WTC11 (cell line): ENCODE results near the gene SPINK7. TPM values are rescaled to one million over a fixed set of nuclear protein-coding genes. Genes with fewer than 3 reads are reported as not detected.

ENCODE experiments used
- ATAC-seq: fragments of 200-7000 bp; cut with Tn5 transposase; 2 replicates; pipeline ENCODE4 v1.10.0; 2021; ENCODE audit warnings: mild to moderate bottlenecking, moderate library complexity
- CTCF ChIA-PET: fragments of 300-600 bp; sonication (Branson Sonifier 250); formaldehyde crosslinking; loops from one replicate; lab custom pipeline; 2021; ENCODE audit warnings: antibody characterized with exemption; lab: Charles Lee
- POLR2A ChIA-PET: fragments of 350-600 bp; sonication (Branson Sonifier 250); formaldehyde crosslinking; loops from one replicate; lab custom pipeline; 2021; ENCODE audit warnings: antibody characterized with exemption; lab: Charles Lee
- DNase-seq: peaks from one replicate; pipeline ENCODE4 v3.0.0; 2021; ENCODE audit warnings: low spot score
- H3K27ac Mint-ChIP-seq: 2 replicates; pipeline ENCODE4 v1.8.0; 2021; ENCODE audit warnings: mixed read lengths
- H3K27me3 Mint-ChIP-seq: 2 replicates; pipeline ENCODE4 v1.8.0; 2021; ENCODE audit warnings: low read depth, mild to moderate bottlenecking, moderate library complexity, mixed read lengths
- H3K36me3 Mint-ChIP-seq: 2 replicates; pipeline ENCODE4 v1.8.0; 2021; ENCODE audit warnings: mixed read lengths
- H3K4me1 Mint-ChIP-seq: 2 replicates; pipeline ENCODE4 v1.8.0; 2022; ENCODE audit warnings: mixed read lengths
- H3K4me3 Mint-ChIP-seq: 2 replicates; pipeline ENCODE4 v1.8.0; 2021; ENCODE audit warnings: mild to moderate bottlenecking, moderate library complexity, mixed read lengths
- H3K9me3 Mint-ChIP-seq: 2 replicates; pipeline ENCODE4 v1.8.0; 2021; ENCODE audit warnings: mixed read lengths
- CTCF ChIP-seq: fragments of 200-600 bp; IDR thresholded peaks from 2 replicates; pipeline ENCODE4 v1.8.0; 2022; ENCODE audit warnings: antibody characterized with exemption
- EMX1 ChIP-seq: fragments of 250-450 bp; sonication (Bioruptor Pico); IDR thresholded peaks from 2 replicates; pipeline ENCODE4 v1.8.0; 2021; ENCODE audit warnings: mild to moderate bottlenecking
- FOXK1 ChIP-seq: sonication (generic); formaldehyde crosslinking; IDR thresholded peaks from 2 replicates; pipeline ENCODE4 v1.8.0; 2022; ENCODE audit warnings: mild to moderate bottlenecking, moderate library complexity, missing genetic modification reagents
- FOXP4 ChIP-seq: sonication (generic); formaldehyde crosslinking; IDR thresholded peaks from 2 replicates; pipeline ENCODE4 v1.8.0; 2022; ENCODE audit warnings: mild to moderate bottlenecking, missing genetic modification reagents
- GABPB1 ChIP-seq: sonication (generic); formaldehyde crosslinking; IDR thresholded peaks from 2 replicates; pipeline ENCODE4 v1.8.1; 2023; ENCODE audit warnings: mild to moderate bottlenecking, missing genetic modification reagents
- GRHL2 ChIP-seq: fragments of 250-450 bp; sonication (Bioruptor Pico); IDR thresholded peaks from 2 replicates; pipeline ENCODE4 v1.8.0; 2022; ENCODE audit warnings: mild to moderate bottlenecking, moderate library complexity; ENCODE audit not compliant: insufficient replicate concordance, severe bottlenecking
- HMGA2 ChIP-seq: fragments of 250-450 bp; sonication (Bioruptor Pico); IDR thresholded peaks from 2 replicates; pipeline ENCODE4 v1.4.0; 2021; ENCODE audit warnings: mild to moderate bottlenecking, moderate library complexity
- HMGXB4 ChIP-seq: sonication (generic); formaldehyde crosslinking; IDR thresholded peaks from 2 replicates; pipeline ENCODE4 v1.8.1; 2023; ENCODE audit warnings: mild to moderate bottlenecking, moderate library complexity, missing genetic modification reagents
- KAT7 ChIP-seq: sonication (generic); formaldehyde crosslinking; IDR thresholded peaks from 2 replicates; pipeline ENCODE4 v1.8.1; 2023; ENCODE audit warnings: missing genetic modification reagents, mild to moderate bottlenecking, borderline replicate concordance
- MAX ChIP-seq: sonication (generic); formaldehyde crosslinking; IDR thresholded peaks from 2 replicates; pipeline ENCODE4 v1.8.0; 2022; ENCODE audit warnings: mild to moderate bottlenecking, missing genetic modification reagents
- NFATC4 ChIP-seq: fragments of 250-450 bp; sonication (Bioruptor Pico); IDR thresholded peaks from 2 replicates; pipeline ENCODE4 v1.9.0; 2021; ENCODE audit warnings: mild to moderate bottlenecking
- SMAD3 ChIP-seq: sonication (generic); formaldehyde crosslinking; IDR thresholded peaks from 2 replicates; pipeline ENCODE4 v1.8.0; 2022; ENCODE audit warnings: missing genetic modification reagents, mild to moderate bottlenecking, borderline replicate concordance
- TEAD4 ChIP-seq: sonication (generic); formaldehyde crosslinking; IDR thresholded peaks from 2 replicates; pipeline ENCODE4 v1.8.0; 2022; ENCODE audit warnings: mild to moderate bottlenecking, missing genetic modification reagents
- TP53 ChIP-seq: sonication (generic); formaldehyde crosslinking; IDR thresholded peaks from 2 replicates; pipeline ENCODE4 v1.8.1; 2023; ENCODE audit warnings: mild to moderate bottlenecking, missing genetic modification reagents
- ZBTB21 ChIP-seq: sonication (generic); formaldehyde crosslinking; IDR thresholded peaks from 2 replicates; pipeline ENCODE4 v1.8.1; 2023; ENCODE audit warnings: mild to moderate bottlenecking, missing genetic modification reagents, borderline replicate concordance
- ZBTB43 ChIP-seq: sonication (generic); formaldehyde crosslinking; IDR thresholded peaks from 2 replicates; pipeline ENCODE4 v1.8.1; 2023; ENCODE audit warnings: mild to moderate bottlenecking, missing genetic modification reagents
- ZNF317 ChIP-seq: sonication (generic); formaldehyde crosslinking; IDR thresholded peaks from 2 replicates; pipeline ENCODE4 v1.8.1; 2023; ENCODE audit warnings: low read depth, mild to moderate bottlenecking, moderate library complexity, missing genetic modification reagents, borderline replicate concordance
- ZNF396 ChIP-seq: fragments of 250-450 bp; sonication (Bioruptor Pico); IDR thresholded peaks from 2 replicates; pipeline ENCODE4 v1.8.0; 2021; ENCODE audit warnings: mild to moderate bottlenecking, moderate library complexity, borderline replicate concordance
- ZNF416 ChIP-seq: fragments of 250-450 bp; sonication (Bioruptor Pico); IDR thresholded peaks from 2 replicates; pipeline ENCODE4 v1.9.0; 2021; ENCODE audit warnings: mild to moderate bottlenecking, inconsistent platforms
- ZSCAN18 ChIP-seq: fragments of 250-450 bp; sonication (Bioruptor Pico); IDR thresholded peaks from 2 replicates; pipeline ENCODE4 v2.1.2; 2022; ENCODE audit warnings: mild to moderate bottlenecking, moderate library complexity
- total RNA-seq: library from RNA; stranded (reverse); gene quantifications from 3 replicates; pipeline ENCODE4 v1.2.3, GENCODE V29; 2021

Gene SPINK7
- total RNA-seq, 1 experiment from 2014 or later = not detected

- no peaks in the 10 kb centered on the region for H3K36me3 Mint-ChIP-seq
- no peak overlapping the region for H3K4me3 Mint-ChIP-seq
- ChIA-PET CTCF (interaction anchor here (0.5 to 1.7 kb wide), 8 partner anchors 9 to 177 kb away, joined by 3 to 7 read pairs (median 3); partner anchors contain the start of gene SPINK7), POLR2A (no interaction called here)
- DNase-seq = no peak
- no peaks in the 10 kb centered on the region for H3K27me3 Mint-ChIP-seq
- H3K9me3 Mint-ChIP-seq = no peaks in the 10 kb centered on the region
- no peak overlapping the region for H3K27ac Mint-ChIP-seq
- TF ChIP-seq ZNF416 (CRISPR knock-in tag) = no peak
- TF ChIP-seq NFATC4 (CRISPR knock-in tag) = no peak
- TF ChIP-seq, all 79 proteins: peak for 0
- ATAC-seq = peak; percentile 80
- no peaks in the 10 kb centered on the region for H3K4me1 Mint-ChIP-seq
These were observed 14.5 kb upstream of the SPINK7 start for GRCh38 chr5:148297731-148298130.

GRCh38 chr5:148306446-148306845 is 5.8 kb upstream of the SPINK7 start:
- peak; percentile 56; the same call in 1 of the 2 replicates for ATAC-seq
- DNase-seq = no peak
- Mint-ChIP-seq H3K4me1 (no peaks in the 10 kb centered on the region), H3K27me3 (no peaks in the 10 kb centered on the region; the same call in none of the 2 replicates), H3K27ac (no peak overlapping the region), H3K4me3 (no peak overlapping the region), H3K9me3 (peaks cover 19% of the 10 kb centered on the region), H3K36me3 (no peaks in the 10 kb centered on the region)
- no peak for TF ChIP-seq ZBTB21 (CRISPR knock-in tag)
- TF ChIP-seq FOXK1 (CRISPR knock-in tag) = no peak
- no peak for TF ChIP-seq GABPB1 (CRISPR knock-in tag)
- TF ChIP-seq SMAD3 (CRISPR knock-in tag) = no peak
- TF ChIP-seq HMGA2 (CRISPR knock-in tag) = no peak
- no peak for TF ChIP-seq FOXP4
- POLR2A ChIA-PET = no interaction called here
- CTCF ChIA-PET = interaction anchor here (1.0 to 1.4 kb wide), 3 partner anchors 9 to 76 kb away, joined by 3 to 7 read pairs (median 3); no protein-coding TSS in a partner anchor

GRCh38 chr5:148309019-148309418 is 3.2 kb upstream of the SPINK7 start:
- no peak for DNase-seq
- peaks cover 19% of the 10 kb centered on the region for H3K9me3 Mint-ChIP-seq
- no peaks in the 10 kb centered on the region for H3K36me3 Mint-ChIP-seq
- CTCF ChIA-PET = no interaction called here
- POLR2A ChIA-PET = no interaction called here
- ATAC-seq = no peak
- no peak overlapping the region for H3K4me3 Mint-ChIP-seq
- H3K27me3 Mint-ChIP-seq = no peaks in the 10 kb centered on the region; the same call in none of the 2 replicates
- TF ChIP-seq EMX1 (CRISPR knock-in tag) (no peak), ZNF317 (peak; percentile 89), KAT7 (CRISPR knock-in tag) (no peak), ZNF396 (CRISPR knock-in tag) (no peak)
- H3K27ac Mint-ChIP-seq = no peak overlapping the region
- H3K4me1 Mint-ChIP-seq = no peaks in the 10 kb centered on the region

- Mint-ChIP-seq H3K9me3 (peaks cover 19% of the 10 kb centered on the region), H3K4me1 (no peaks in the 10 kb centered on the region), H3K36me3 (no peaks in the 10 kb centered on the region), H3K27ac (no peak overlapping the region), H3K4me3 (no peak overlapping the region), H3K27me3 (no peaks in the 10 kb centered on the region; the same call in none of the 2 replicates)
- DNase-seq = no peak
- ChIA-PET CTCF (no interaction called here), POLR2A (no interaction called here)
- ATAC-seq = no peak
- no peak for TF ChIP-seq GRHL2 (CRISPR knock-in tag)
- TF ChIP-seq CTCF = no peak
- no peak for TF ChIP-seq MAX (CRISPR knock-in tag)
- no peak for TF ChIP-seq TP53
- TF ChIP-seq TEAD4 (CRISPR knock-in tag) = no peak
- no peak for TF ChIP-seq HMGXB4 (CRISPR knock-in tag)
- TF ChIP-seq ZBTB43 (CRISPR knock-in tag) = no peak
- no peak for TF ChIP-seq ZSCAN18 (CRISPR knock-in tag)
These were observed 2.5 kb upstream of the SPINK7 start for GRCh38 chr5:148309746-148310145.
